Astrocyte of the cerebellum (primary cell): ENCODE measurements around the gene PRXL2A.
A peak's percentile ranks its signal among the peaks of the same experiment; 100 is the strongest.

Experiments
- DNase-seq: peaks from one replicate; pipeline ENCODE4 v3.0.0-alpha.2; 2011; ENCODE audit warnings: low read depth
- H3K4me3 ChIP-seq: 2 replicates; pipeline ENCODE4 v1.5.1; 2011; ENCODE audit warnings: mild to moderate bottlenecking, low read depth, low read length, moderate library complexity
- CTCF ChIP-seq: IDR thresholded peaks from 2 replicates; pipeline ENCODE4 v1.5.1; 2012; ENCODE audit warnings: low read length, low read depth, moderate library complexity, mild to moderate bottlenecking; ENCODE audit errors: missing control alignments
- in situ Hi-C: cut with HindIII; loops from 2 replicates; pipeline ENCODE4 v1.10.0; 2017; ENCODE audit warnings: low sequenced_read_pairs

PRXL2A gene

GRCh38 chr10:80400136-80400804 is 8.1 kb upstream of the PRXL2A start:
- in situ Hi-C loops: loop anchor here (5.0 kb wide), 1 partner anchor 107 kb away; no protein-coding TSS in a partner anchor
- TF ChIP-seq CTCF: no peak
- no peak overlapping the region for H3K4me3 ChIP-seq
- no peak for DNase-seq

GRCh38 chr10:80405035-80405434 is 3.3 kb upstream of the PRXL2A start:
- TF ChIP-seq CTCF: no peak
- no peak overlapping the region for H3K4me3 ChIP-seq
- DNase-seq: no peak
- in situ Hi-C loops: no loop called here

GRCh38 chr10:80405626-80406025 is 2.7 kb upstream of the PRXL2A start:
- DNase-seq: no peak
- in situ Hi-C loops: no loop called here
- TF ChIP-seq CTCF: no peak
- H3K4me3 ChIP-seq: no peak overlapping the region

GRCh38 chr10:80406204-80406603 is 2.1 kb upstream of the PRXL2A start:
- TF ChIP-seq CTCF: no peak
- in situ Hi-C loops: no loop called here
- no peak overlapping the region for H3K4me3 ChIP-seq
- no peak for DNase-seq

GRCh38 chr10:80407812-80408241 is 524 bp upstream of the PRXL2A start:
- in situ Hi-C loops: no loop called here
- no peak for DNase-seq

GRCh38 chr10:80409121-80409520 is 770 bp downstream of the PRXL2A start:
- no peak for DNase-seq
- in situ Hi-C loops: no loop called here
- H3K4me3 ChIP-seq: peak overlapping the region; percentile 63
- no peak for TF ChIP-seq CTCF

More at GRCh38 chr10:80407812-80408241, 524 bp upstream of the PRXL2A start:
- peak overlapping the region; percentile 63 for H3K4me3 ChIP-seq
- no peak for TF ChIP-seq CTCF
